Motor neuron (in vitro differentiated cells): ENCODE measurements around the gene TMC8. TPM values are rescaled to one million over a fixed set of nuclear protein-coding genes. Genes with fewer than 3 reads are reported as not detected.

Source experiments
- ATAC-seq, 8 experiments: fragments of 200-7000 bp; cut with Tn5 transposase; replicated peaks in 6 of 8; 2 replicates each; pipeline ENCODE4 v1.8.0; 2021; ENCODE audit warnings: mild to moderate bottlenecking in 8 of 8, moderate library complexity in 8 of 8
- H3K27ac ChIP-seq, 2 donors: fragments of 250-450 bp; sonication (Bioruptor Pico); 2 replicates each; pipeline ENCODE4 v1.9.0; 2021; ENCODE audit warnings: antibody characterized with exemption in 2 of 2, mild to moderate bottlenecking in 2 of 2, moderate library complexity in 1 of 2
- H3K4me1 ChIP-seq, 2 donors: fragments of 250-450 bp; sonication (Bioruptor Pico); replicated peaks in 1 of 2; 2 replicates each; pipeline ENCODE4 v1.6.1; 2021; ENCODE audit warnings: antibody characterized with exemption in 2 of 2, mild to moderate bottlenecking in 2 of 2, moderate library complexity in 1 of 2
- H3K4me3 ChIP-seq, 5 donors: fragments of 250-450 bp; sonication (Bioruptor Pico); 2 replicates each; pipeline ENCODE4 v1.9.0; 2021; ENCODE audit warnings: antibody characterized with exemption in 5 of 5, mild to moderate bottlenecking in 5 of 5, moderate library complexity in 4 of 5
- WGBS, 10 experiments: fragments of 450-650 bp; shearing (Covaris generic); methylation state at CpG; one replicate each; pipeline ENCODE4 v1.0.0; 2022; 5-methylcytosine and 5-hydroxymethylcytosine counted together
- in situ Hi-C, 9 experiments: fragments of 400-800 bp; cut with MboI; loops; one replicate each; pipeline ENCODE4 v1.15.0; 2021; ENCODE audit warnings: low sequenced_read_pairs in 9 of 9, low pct_unique_long_range_greater_than_20kb in 2 of 9; ENCODE audit not compliant: unreplicated experiment in 9 of 9
- total RNA-seq, 8 experiments: library from RNA; unstranded; fragments of 300-600 nt; gene quantifications; 2 replicates each; pipeline versions ENCODE4 v1.2.3 to v1.2.4, GENCODE V29; 2022

Gene TMC8
- total RNA-seq, 8 experiments from 2014 or later, result 0.10 to 1.4 (median 0.58) TPM; not detected in 1

- H3K4me3 ChIP-seq, result no peak overlapping the region
- peaks cover 0 to 9% of the 10 kb centered on the region in 2 donors for H3K4me1 ChIP-seq
- WGBS, 10 experiments, result 90 to 100% (median 100%) methylated on average over 1 to 2 of the region's 28 CpGs; no CpG with 5 or more reads in 7 of the 10 experiments
- no peak overlapping the region for H3K27ac ChIP-seq
- in situ Hi-C loops, result no loop called here
- peak in 4 of 8 experiments; percentile 22 to 41 (median 30) for ATAC-seq
These were observed 26.0 kb upstream of the TMC8 start for GRCh38 chr17:78104540-78104941.

- Histone ChIP-seq H3K27ac (no peak overlapping the region), H3K4me3 (no peak overlapping the region), H3K4me1 (peaks cover 0 to 9% of the 10 kb centered on the region in 2 donors)
- ATAC-seq, result peak in 3 of 8 experiments; percentile 29 to 69 (median 68)
- WGBS, 10 experiments, result 60 to 89% (median 75%) methylated on average over 1 to 16 of the region's 16 CpGs; no CpG with 5 or more reads in 3 of the 10 experiments
- in situ Hi-C loops, result no loop called here
These were observed 25.5 kb upstream of the TMC8 start for GRCh38 chr17:78105101-78105500.

DNA sequence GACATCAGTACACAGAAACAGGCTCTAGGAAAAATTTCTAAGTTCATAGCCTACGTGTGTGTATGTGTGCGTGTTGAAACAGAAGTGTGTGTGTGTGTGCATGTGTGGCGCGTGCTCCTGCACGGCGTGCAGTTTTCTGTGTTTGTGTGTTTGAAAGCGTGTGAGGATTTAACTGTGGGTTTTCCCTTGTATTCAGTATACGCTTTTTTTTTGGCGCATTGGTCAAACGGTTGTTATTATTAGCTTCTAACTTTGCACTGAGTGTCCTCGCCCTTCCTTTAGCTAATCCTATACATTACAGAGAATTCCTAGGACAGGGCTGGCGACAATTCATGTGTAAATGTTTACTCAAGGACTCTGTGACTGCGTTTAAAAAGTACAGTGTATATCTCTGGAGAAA lies 25.0 kb upstream of the TMC8 start:
- in situ Hi-C loops, result no loop called here
- Histone ChIP-seq H3K27ac (no peak overlapping the region), H3K4me1 (peaks cover 0 to 9% of the 10 kb centered on the region in 2 donors), H3K4me3 (no peak overlapping the region)
- ATAC-seq, result peak in 3 of 8 experiments; percentile 31 to 38 (median 33)
- WGBS, 10 experiments, result 54 to 95% (median 78%) methylated on average over 1 to 12 of the region's 13 CpGs

DNA sequence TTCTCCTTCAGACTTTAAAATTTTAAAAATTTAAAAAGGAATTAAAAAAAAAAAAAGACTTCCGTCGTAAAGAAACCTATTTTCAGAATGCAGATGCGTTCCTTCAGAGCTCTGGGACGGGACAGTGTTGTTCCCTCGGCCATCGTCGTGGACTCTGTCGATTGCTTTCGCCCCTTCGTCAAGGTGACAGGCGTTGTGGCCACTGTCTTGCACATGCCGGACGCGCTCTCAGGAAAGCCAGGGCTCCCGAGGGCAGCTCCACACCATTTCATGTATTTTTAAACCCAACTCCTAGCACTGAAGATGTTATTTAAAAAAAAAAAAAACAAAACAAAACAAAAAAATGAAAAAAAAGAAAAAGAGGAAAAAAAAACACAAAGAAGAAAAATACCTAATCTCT lies 24.4 kb upstream of the TMC8 start:
- no peak for ATAC-seq
- in situ Hi-C loops, result no loop called here
- no peak overlapping the region for H3K27ac ChIP-seq
- H3K4me3 ChIP-seq, result no peak overlapping the region
- 85 to 95% (median 92%) methylated on average over 4 to 15 of the region's 15 CpGs for WGBS, 10 experiments
- H3K4me1 ChIP-seq, result peaks cover 0 to 9% of the 10 kb centered on the region in 2 donors

GRCh38 chr17:78107457-78107856 lies 23.1 kb upstream of the TMC8 start:
- peaks cover 0 to 9% of the 10 kb centered on the region in 2 donors for H3K4me1 ChIP-seq
- in situ Hi-C loops, result no loop called here
- ATAC-seq, result no peak
- 36 to 98% (median 87%) methylated on average over 2 to 10 of the region's 10 CpGs for WGBS, 10 experiments
- no peak overlapping the region for H3K27ac ChIP-seq
- no peak overlapping the region for H3K4me3 ChIP-seq

DNA sequence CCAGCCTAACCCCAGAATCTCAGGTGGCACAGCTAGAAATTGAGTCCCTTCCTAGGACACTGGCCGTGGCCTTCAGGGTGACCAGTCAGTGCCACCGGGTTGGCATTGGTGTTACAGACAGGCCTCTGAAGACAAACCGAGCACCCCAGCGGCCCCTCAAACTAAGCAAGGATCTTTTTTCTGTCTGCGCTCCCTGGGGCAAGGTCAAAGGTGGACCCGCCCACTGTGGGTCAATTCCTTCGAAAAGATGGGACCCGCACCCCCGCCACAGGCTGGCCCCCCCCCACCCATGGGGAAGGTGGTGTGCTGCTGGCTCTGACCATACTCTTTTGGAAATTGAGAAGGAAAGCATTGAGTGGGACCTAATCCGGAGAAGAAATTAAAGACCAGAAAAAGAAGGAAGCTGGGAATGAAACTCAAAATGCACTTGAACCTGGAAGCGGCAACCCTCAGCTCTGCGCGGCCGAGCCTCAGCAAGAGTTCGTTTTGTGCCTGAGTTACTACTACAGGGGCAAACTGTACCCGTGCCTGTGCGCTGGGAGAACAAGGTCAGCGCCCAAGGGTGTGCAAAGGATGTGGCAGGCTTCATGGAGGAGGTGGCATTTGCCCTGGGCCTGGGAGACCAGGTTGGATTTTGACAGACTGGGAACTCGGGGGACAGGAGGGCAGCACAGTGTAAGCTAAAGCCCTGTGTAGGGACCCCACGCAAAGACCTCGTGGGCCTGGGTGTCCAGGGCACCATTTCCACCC lies 22.4 kb upstream of the TMC8 start:
- ATAC-seq, result no peak
- 60 to 100% (median 97%) methylated on average over 1 to 20 of the region's 21 CpGs; no CpG with 5 or more reads in 2 of the 10 experiments for WGBS, 10 experiments
- in situ Hi-C loops, result no loop called here
- peaks cover 0 to 12% of the 10 kb centered on the region in 2 donors for H3K4me1 ChIP-seq
- H3K4me3 ChIP-seq, result no peak overlapping the region
- H3K27ac ChIP-seq, result no peak overlapping the region

DNA sequence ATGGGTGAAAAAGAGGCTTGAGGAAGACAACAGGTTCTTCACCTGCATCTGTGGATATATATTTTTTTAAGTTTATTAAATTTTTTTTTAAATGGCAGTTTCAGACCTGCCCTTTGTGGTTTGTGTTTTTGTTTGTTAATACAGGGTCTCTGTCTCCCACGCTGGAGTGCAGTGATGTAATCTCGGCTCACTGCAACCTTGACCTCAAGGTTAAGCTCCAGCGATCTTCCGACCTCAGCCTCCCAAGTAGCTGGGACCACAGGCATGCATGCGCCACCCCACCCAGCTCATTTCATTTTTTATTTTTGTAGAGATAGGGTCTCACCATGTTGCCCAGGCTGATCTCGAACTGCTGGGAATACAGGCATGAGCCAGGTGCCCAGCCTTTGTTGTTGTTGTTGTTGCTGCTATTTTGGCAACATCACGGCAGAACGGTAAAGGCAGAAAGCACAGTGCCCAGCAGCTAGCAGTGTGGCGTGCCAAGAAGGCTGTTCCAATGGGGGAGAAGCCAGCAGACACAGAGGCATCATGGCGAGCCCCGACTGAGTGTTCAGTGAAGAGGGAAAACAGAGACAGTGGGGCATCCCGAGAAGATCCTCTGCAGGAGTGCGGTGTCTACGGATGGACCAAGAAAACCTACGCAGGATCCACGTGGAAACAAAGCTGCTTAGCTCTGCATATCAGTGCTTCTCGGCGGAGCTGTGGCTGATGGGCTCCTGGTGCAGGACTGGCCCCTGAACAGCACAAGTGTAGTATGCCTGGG lies 21.7 kb upstream of the TMC8 start:
- Histone ChIP-seq H3K4me1 (peaks cover 0 to 12% of the 10 kb centered on the region in 2 donors), H3K27ac (no peak overlapping the region), H3K4me3 (no peak overlapping the region)
- no peak for ATAC-seq
- in situ Hi-C loops, result no loop called here
- 40 to 100% (median 88%) methylated on average over 1 to 8 of the region's 18 CpGs; no CpG with 5 or more reads in 3 of the 10 experiments for WGBS, 10 experiments

- Histone ChIP-seq H3K27ac (no peak overlapping the region), H3K4me1 (peaks cover 0 to 12% of the 10 kb centered on the region in 2 donors), H3K4me3 (no peak overlapping the region)
- in situ Hi-C loops, result no loop called here
- 80 to 100% (median 93%) methylated on average over 2 to 9 of the region's 9 CpGs; no CpG with 5 or more reads in 6 of the 10 experiments for WGBS, 10 experiments
- ATAC-seq, result no peak
These were observed 21.1 kb upstream of the TMC8 start for GRCh38 chr17:78109489-78109761.

GRCh38 chr17:78110363-78111015 lies 20.1 kb upstream of the TMC8 start:
- in situ Hi-C loops, result loop anchor here in 1 of 9 experiments (10.0 kb wide), 1 partner anchor 704 kb away; no protein-coding TSS in a partner anchor
- H3K27ac ChIP-seq, result no peak overlapping the region

DNA sequence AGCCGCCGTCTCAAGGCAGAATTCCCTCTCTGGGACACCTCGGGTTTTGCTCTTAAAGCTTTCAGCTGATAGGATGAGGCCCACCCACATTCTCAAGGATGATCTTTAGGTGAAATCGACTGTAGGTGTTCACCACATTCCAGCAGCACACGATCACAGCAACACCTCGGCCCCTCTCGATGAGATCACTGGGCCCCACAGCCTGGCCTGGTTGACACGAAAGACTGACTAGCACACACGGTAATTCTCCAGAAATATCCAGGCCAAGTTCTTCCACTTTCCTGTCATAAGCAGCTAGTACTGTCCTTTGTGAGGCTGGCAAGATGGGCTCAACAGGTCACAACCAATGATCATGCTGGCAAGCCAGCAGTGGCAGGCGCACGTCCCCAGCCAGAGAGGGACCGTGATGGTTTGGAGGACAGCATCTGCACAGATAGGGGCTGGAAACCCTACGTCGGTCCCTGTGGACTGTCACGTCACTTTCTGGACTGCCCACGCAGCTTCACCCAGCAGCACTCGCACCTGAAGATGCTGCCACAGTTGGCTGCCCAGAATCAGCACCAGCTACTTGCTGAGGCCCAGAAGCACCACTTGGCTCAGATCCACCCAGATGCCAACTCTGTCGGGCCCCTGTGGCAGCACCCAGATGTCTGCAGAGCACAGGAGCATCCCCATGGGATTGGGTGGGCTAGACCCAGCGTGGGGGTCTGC lies 19.4 kb upstream of the TMC8 start:
- in situ Hi-C loops, result loop anchor here in 1 of 9 experiments (10.0 kb wide), 1 partner anchor 704 kb away; no protein-coding TSS in a partner anchor
- Histone ChIP-seq H3K4me3 (no peak overlapping the region), H3K27ac (no peak overlapping the region), H3K4me1 (peaks cover 0 to 4% of the 10 kb centered on the region in 2 donors)
- 80 to 100% (median 94%) methylated on average over 1 to 12 of the region's 19 CpGs; no CpG with 5 or more reads in 6 of the 10 experiments for WGBS, 10 experiments
- ATAC-seq, result no peak

More at GRCh38 chr17:78110363-78111015, 20.1 kb upstream of the TMC8 start:
- no peak for ATAC-seq
- Histone ChIP-seq H3K4me1 (peaks cover 0 to 11% of the 10 kb centered on the region in 2 donors), H3K4me3 (no peak overlapping the region)
- 80 to 100% (median 89%) methylated on average over 3 to 9 of the region's 22 CpGs; no CpG with 5 or more reads in 4 of the 10 experiments for WGBS, 10 experiments

GRCh38 chr17:78111727-78112517 lies 18.6 kb upstream of the TMC8 start:
- peaks cover 0 to 3% of the 10 kb centered on the region in 2 donors for H3K4me1 ChIP-seq
- ATAC-seq, result peak in 5 of 8 experiments; percentile 3 to 26 (median 9)
- WGBS, 10 experiments, result 17 to 60% methylated on average over 1 of the region's 28 CpGs; no CpG with 5 or more reads in 8 of the 10 experiments
- in situ Hi-C loops, result loop anchor here in 1 of 9 experiments (10.0 kb wide), 1 partner anchor 703 kb away; no protein-coding TSS in a partner anchor
- H3K27ac ChIP-seq, result no peak overlapping the region
- no peak overlapping the region for H3K4me3 ChIP-seq
